Loucy (cell line): ENCODE data around the gene LEF1.

Experiments used
- H2AFZ ChIP-seq: fragments of 200-600 bp; sonication (generic); 2 replicates; pipeline ENCODE4 v1.6.0; 2016; ENCODE audit warnings: antibody characterized with exemption, mild to moderate bottlenecking, low read length, moderate library complexity
- H3F3A ChIP-seq: fragments of 200-600 bp; 2 replicates; pipeline ENCODE4 v1.6.0; 2016; ENCODE audit warnings: antibody characterized with exemption, low read depth, mild to moderate bottlenecking
- H3K27me3 ChIP-seq: fragments of 200-600 bp; sonication (generic); 2 replicates; pipeline ENCODE4 v1.6.1; 2014; ENCODE audit warnings: low read length, mild to moderate bottlenecking; ENCODE audit not compliant: insufficient read depth, poor library complexity, severe bottlenecking
- H3K36me3 ChIP-seq: fragments of 200-600 bp; sonication (generic); 2 replicates; pipeline ENCODE4 v1.6.1; 2016; ENCODE audit warnings: low read length; ENCODE audit not compliant: insufficient read depth
- H3K4me1 ChIP-seq: fragments of 200-600 bp; sonication (generic); 2 replicates; pipeline ENCODE4 v1.5.1; 2014; ENCODE audit warnings: low read length, mild to moderate bottlenecking; ENCODE audit not compliant: insufficient read depth, poor library complexity, severe bottlenecking
- H3K4me2 ChIP-seq: fragments of 200-600 bp; sonication (generic); 2 replicates; pipeline ENCODE4 v1.6.0; 2014; ENCODE audit warnings: antibody characterized with exemption, low read length, low read depth, mild to moderate bottlenecking; ENCODE audit not compliant: poor library complexity, severe bottlenecking
- H3K4me3 ChIP-seq: fragments of 200-600 bp; sonication (generic); 2 replicates; pipeline ENCODE4 v1.5.1; 2014; ENCODE audit warnings: low read length, mild to moderate bottlenecking, mixed read lengths; ENCODE audit not compliant: poor library complexity, severe bottlenecking
- H3K79me2 ChIP-seq: fragments of 200-600 bp; sonication (generic); 2 replicates; pipeline ENCODE4 v1.6.1; 2014; ENCODE audit warnings: low read length; ENCODE audit not compliant: insufficient read depth
- H3K9ac ChIP-seq: fragments of 200-600 bp; sonication (generic); 2 replicates; pipeline ENCODE4 v1.6.0; 2014; ENCODE audit warnings: mild to moderate bottlenecking, low read depth, low read length, moderate library complexity; ENCODE audit not compliant: poor library complexity, severe bottlenecking
- H3K9me2 ChIP-seq: fragments of 200-600 bp; sonication (generic); replicated peaks from 2 replicates; pipeline ENCODE4 v1.6.1; 2016; ENCODE audit warnings: low read depth, low read length, mixed read lengths
- H3K9me3 ChIP-seq: fragments of 200-600 bp; sonication (generic); 2 replicates; pipeline ENCODE4 v1.6.1; 2014; ENCODE audit warnings: mild to moderate bottlenecking, antibody characterized with exemption, low read length, low read depth; ENCODE audit not compliant: insufficient read depth
- H4K20me1 ChIP-seq: fragments of 200-600 bp; sonication (generic); 2 replicates; pipeline ENCODE4 v1.6.0; 2014; ENCODE audit warnings: antibody characterized with exemption, low read length, mild to moderate bottlenecking; ENCODE audit not compliant: insufficient read depth, poor library complexity, severe bottlenecking
- CTCF ChIP-seq: fragments of 200-600 bp; sonication (generic); conservative IDR thresholded peaks from 2 replicates; pipeline ENCODE4 v1.5.1; 2014; ENCODE audit warnings: mild to moderate bottlenecking, antibody characterized with exemption, low read length
- EZH2phosphoT487 ChIP-seq: fragments of 200-600 bp; IDR thresholded peaks from 2 replicates; pipeline ENCODE4 v1.6.1; 2018; ENCODE audit warnings: antibody characterized with exemption, mild to moderate bottlenecking, moderate library complexity, borderline replicate concordance

Gene LEF1

DNA sequence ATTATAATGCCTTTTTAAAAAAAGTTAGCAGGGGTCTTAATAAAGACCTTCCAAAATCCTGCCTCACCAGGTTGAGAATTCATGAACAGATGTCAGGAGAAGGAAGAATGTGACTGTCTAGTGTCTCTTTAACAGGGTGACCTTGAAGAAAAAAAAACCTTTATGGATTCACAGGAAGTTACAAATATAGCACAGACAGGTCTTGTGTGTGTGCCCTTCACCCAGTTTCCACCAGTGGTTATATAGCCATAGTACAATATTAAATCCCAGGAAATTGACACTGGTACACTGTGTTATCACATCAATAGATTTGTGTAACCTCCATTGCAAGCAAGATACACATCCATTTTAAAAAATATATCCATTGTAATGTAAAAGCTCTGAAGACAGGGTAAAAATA, 135.4 kb downstream of the LEF1 start:
- no peaks in the 10 kb centered on the region for H3K9me2 ChIP-seq
- no peak overlapping the region for H3K9ac ChIP-seq
- no peaks in the 10 kb centered on the region for H3K9me3 ChIP-seq
- H3K4me3 ChIP-seq, result no peak overlapping the region
- H3K4me1 ChIP-seq, result peaks cover 32% of the 10 kb centered on the region
- no peaks in the 10 kb centered on the region for H3K79me2 ChIP-seq
- H3K4me2 ChIP-seq, result no peak overlapping the region
- H3K27me3 ChIP-seq, result no peaks in the 10 kb centered on the region
- TF ChIP-seq EZH2phosphoT487, result no peak
- TF ChIP-seq CTCF, result no peak
- H2AFZ ChIP-seq, result no peak overlapping the region
- H3F3A ChIP-seq, result no peaks in the 10 kb centered on the region
- peaks cover 26% of the 10 kb centered on the region; the same call in 1 of the 2 replicates for H3K36me3 ChIP-seq
- H4K20me1 ChIP-seq, result no peaks in the 10 kb centered on the region

- Histone ChIP-seq H3K36me3 (peaks cover 44% of the 10 kb centered on the region; the same call in 1 of the 2 replicates), H3K27me3 (no peaks in the 10 kb centered on the region)
- TF ChIP-seq CTCF, result no peak
- no peak for TF ChIP-seq EZH2phosphoT487
These were observed 137.2 kb downstream of the LEF1 start for GRCh38 chr4:108031427-108032083.

GRCh38 chr4:108030332-108030731, 138.4 kb downstream of the LEF1 start:
- Histone ChIP-seq H3K36me3 (peaks cover 48% of the 10 kb centered on the region; the same call in 1 of the 2 replicates), H3F3A (no peaks in the 10 kb centered on the region), H3K4me3 (no peak overlapping the region), H3K79me2 (no peaks in the 10 kb centered on the region), H3K9me2 (no peaks in the 10 kb centered on the region), H3K4me2 (no peak overlapping the region), H3K9me3 (no peaks in the 10 kb centered on the region), H2AFZ (no peak overlapping the region), H3K9ac (peak overlapping the region; percentile 1), H3K27me3 (no peaks in the 10 kb centered on the region), H3K4me1 (peaks cover 19% of the 10 kb centered on the region), H4K20me1 (no peaks in the 10 kb centered on the region)
- no peak for TF ChIP-seq EZH2phosphoT487
- peak; percentile 81 for TF ChIP-seq CTCF

More at GRCh38 chr4:108031427-108032083, 137.2 kb downstream of the LEF1 start:
- Histone ChIP-seq H3K9me2 (no peaks in the 10 kb centered on the region), H3K4me2 (no peak overlapping the region), H4K20me1 (no peaks in the 10 kb centered on the region), H3K4me3 (no peak overlapping the region), H3K4me1 (peaks cover 31% of the 10 kb centered on the region), H3K9ac (no peak overlapping the region), H3K9me3 (no peaks in the 10 kb centered on the region), H2AFZ (no peak overlapping the region), H3K79me2 (no peaks in the 10 kb centered on the region), H3F3A (no peaks in the 10 kb centered on the region)
